Measurements from ENCODE around the gene FKBP1B. TPM values are rescaled to one million over a fixed set of nuclear protein-coding genes. Genes with fewer than 3 reads are reported as not detected.

The FKBP1B gene
- total RNA-seq, 1 experiment from 2014 or later = 58.6 TPM

DNA sequence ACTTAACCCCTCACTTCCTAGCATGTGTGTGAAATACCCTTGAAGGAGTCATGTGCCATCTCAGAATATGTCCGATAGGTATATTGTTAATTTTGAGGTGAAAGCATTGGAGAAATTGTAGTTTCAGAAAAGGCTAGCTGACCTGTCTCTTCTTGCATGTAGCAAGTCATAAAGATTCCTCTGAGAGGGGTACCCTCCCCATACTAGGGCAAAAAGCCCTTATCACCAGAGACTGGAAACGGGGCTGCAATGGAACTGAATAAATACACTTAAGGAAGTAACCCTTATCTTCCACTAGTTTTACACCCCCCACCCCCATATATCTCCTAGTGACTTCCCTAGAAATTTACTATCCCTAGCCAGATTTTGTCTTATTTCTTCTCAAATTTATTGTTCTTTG, 28.3 kb downstream of the FKBP1B start:
- no peak for TF ChIP-seq JUN (CRISPR knock-in tag; IDR thresholded peaks at IDR 0.05)
- TF ChIP-seq TCF7 (CRISPR knock-in tag; IDR thresholded peaks at IDR 0.05; ENCODE audit: low read depth) = no peak
- TF ChIP-seq, protein P1, sequence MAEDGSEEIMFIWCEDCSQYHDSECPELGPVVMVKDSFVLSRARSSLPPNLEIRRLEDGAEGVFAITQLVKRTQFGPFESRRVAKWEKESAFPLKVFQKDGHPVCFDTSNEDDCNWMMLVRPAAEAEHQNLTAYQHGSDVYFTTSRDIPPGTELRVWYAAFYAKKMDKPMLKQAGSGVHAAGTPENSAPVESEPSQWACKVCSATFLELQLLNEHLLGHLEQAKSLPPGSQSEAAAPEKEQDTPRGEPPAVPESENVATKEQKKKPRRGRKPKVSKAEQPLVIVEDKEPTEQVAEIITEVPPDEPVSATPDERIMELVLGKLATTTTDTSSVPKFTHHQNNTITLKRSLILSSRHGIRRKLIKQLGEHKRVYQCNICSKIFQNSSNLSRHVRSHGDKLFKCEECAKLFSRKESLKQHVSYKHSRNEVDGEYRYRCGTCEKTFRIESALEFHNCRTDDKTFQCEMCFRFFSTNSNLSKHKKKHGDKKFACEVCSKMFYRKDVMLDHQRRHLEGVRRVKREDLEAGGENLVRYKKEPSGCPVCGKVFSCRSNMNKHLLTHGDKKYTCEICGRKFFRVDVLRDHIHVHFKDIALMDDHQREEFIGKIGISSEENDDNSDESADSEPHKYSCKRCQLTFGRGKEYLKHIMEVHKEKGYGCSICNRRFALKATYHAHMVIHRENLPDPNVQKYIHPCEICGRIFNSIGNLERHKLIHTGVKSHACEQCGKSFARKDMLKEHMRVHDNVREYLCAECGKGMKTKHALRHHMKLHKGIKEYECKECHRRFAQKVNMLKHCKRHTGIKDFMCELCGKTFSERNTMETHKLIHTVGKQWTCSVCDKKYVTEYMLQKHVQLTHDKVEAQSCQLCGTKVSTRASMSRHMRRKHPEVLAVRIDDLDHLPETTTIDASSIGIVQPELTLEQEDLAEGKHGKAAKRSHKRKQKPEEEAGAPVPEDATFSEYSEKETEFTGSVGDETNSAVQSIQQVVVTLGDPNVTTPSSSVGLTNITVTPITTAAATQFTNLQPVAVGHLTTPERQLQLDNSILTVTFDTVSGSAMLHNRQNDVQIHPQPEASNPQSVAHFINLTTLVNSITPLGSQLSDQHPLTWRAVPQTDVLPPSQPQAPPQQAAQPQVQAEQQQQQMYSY (CRISPR knock-in tag; IDR thresholded peaks at IDR 0.05) = no peak
- TF ChIP-seq, protein P2, sequence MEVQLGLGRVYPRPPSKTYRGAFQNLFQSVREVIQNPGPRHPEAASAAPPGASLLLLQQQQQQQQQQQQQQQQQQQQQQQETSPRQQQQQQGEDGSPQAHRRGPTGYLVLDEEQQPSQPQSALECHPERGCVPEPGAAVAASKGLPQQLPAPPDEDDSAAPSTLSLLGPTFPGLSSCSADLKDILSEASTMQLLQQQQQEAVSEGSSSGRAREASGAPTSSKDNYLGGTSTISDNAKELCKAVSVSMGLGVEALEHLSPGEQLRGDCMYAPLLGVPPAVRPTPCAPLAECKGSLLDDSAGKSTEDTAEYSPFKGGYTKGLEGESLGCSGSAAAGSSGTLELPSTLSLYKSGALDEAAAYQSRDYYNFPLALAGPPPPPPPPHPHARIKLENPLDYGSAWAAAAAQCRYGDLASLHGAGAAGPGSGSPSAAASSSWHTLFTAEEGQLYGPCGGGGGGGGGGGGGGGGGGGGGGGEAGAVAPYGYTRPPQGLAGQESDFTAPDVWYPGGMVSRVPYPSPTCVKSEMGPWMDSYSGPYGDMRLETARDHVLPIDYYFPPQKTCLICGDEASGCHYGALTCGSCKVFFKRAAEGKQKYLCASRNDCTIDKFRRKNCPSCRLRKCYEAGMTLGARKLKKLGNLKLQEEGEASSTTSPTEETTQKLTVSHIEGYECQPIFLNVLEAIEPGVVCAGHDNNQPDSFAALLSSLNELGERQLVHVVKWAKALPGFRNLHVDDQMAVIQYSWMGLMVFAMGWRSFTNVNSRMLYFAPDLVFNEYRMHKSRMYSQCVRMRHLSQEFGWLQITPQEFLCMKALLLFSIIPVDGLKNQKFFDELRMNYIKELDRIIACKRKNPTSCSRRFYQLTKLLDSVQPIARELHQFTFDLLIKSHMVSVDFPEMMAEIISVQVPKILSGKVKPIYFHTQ (CRISPR knock-in tag; IDR thresholded peaks at IDR 0.05) = no peak
- TF ChIP-seq, protein P3, sequence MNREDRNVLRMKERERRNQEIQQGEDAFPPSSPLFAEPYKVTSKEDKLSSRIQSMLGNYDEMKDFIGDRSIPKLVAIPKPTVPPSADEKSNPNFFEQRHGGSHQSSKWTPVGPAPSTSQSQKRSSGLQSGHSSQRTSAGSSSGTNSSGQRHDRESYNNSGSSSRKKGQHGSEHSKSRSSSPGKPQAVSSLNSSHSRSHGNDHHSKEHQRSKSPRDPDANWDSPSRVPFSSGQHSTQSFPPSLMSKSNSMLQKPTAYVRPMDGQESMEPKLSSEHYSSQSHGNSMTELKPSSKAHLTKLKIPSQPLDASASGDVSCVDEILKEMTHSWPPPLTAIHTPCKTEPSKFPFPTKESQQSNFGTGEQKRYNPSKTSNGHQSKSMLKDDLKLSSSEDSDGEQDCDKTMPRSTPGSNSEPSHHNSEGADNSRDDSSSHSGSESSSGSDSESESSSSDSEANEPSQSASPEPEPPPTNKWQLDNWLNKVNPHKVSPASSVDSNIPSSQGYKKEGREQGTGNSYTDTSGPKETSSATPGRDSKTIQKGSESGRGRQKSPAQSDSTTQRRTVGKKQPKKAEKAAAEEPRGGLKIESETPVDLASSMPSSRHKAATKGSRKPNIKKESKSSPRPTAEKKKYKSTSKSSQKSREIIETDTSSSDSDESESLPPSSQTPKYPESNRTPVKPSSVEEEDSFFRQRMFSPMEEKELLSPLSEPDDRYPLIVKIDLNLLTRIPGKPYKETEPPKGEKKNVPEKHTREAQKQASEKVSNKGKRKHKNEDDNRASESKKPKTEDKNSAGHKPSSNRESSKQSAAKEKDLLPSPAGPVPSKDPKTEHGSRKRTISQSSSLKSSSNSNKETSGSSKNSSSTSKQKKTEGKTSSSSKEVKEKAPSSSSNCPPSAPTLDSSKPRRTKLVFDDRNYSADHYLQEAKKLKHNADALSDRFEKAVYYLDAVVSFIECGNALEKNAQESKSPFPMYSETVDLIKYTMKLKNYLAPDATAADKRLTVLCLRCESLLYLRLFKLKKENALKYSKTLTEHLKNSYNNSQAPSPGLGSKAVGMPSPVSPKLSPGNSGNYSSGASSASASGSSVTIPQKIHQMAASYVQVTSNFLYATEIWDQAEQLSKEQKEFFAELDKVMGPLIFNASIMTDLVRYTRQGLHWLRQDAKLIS (CRISPR knock-in tag; IDR thresholded peaks at IDR 0.05; ENCODE audit: borderline replicate concordance) = no peak
- TF ChIP-seq, protein P4, sequence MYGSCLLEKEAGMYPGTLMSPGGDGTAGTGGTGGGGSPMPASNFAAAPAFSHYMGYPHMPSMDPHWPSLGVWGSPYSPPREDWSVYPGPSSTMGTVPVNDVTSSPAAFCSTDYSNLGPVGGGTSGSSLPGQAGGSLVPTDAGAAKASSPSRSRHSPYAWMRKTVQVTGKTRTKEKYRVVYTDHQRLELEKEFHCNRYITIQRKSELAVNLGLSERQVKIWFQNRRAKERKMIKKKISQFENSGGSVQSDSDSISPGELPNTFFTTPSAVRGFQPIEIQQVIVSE (CRISPR knock-in tag; IDR thresholded peaks at IDR 0.05; ENCODE audit: borderline replicate concordance) = no peak
- no peak for TF ChIP-seq NR2C2 (CRISPR knock-in tag; IDR thresholded peaks at IDR 0.05)
- TF ChIP-seq, protein P5, sequence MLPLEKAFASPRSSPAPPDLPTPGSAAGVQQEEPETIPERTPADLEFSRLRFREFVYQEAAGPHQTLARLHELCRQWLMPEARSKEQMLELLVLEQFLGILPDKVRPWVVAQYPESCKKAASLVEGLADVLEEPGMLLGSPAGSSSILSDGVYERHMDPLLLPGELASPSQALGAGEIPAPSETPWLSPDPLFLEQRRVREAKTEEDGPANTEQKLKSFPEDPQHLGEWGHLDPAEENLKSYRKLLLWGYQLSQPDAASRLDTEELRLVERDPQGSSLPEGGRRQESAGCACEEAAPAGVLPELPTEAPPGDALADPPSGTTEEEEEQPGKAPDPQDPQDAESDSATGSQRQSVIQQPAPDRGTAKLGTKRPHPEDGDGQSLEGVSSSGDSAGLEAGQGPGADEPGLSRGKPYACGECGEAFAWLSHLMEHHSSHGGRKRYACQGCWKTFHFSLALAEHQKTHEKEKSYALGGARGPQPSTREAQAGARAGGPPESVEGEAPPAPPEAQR (CRISPR knock-in tag; IDR thresholded peaks at IDR 0.05) = no peak
- Mint-ChIP-seq H3K9me3 (no peaks in the 10 kb centered on the region), H3K27me3 (ENCODE audit: low read depth) (no peaks in the 10 kb centered on the region), H3K36me3 (peaks cover 46% of the 10 kb centered on the region), H3K27ac (peak overlapping the region; percentile 87), H3K4me1 (peaks cover 22% of the 10 kb centered on the region), H3K4me3 (peak overlapping the region; percentile 84)
- no peak for DNase-seq (ENCODE audit: low spot score)
- CTCF ChIA-PET = no interaction called here
- ATAC-seq = no peak
- POLR2A ChIA-PET = interaction anchor here (1.1 to 1.5 kb wide), 2 partner anchors 27 to 44 kb away, joined by 3 to 10 read pairs; no protein-coding TSS in a partner anchor

DNA sequence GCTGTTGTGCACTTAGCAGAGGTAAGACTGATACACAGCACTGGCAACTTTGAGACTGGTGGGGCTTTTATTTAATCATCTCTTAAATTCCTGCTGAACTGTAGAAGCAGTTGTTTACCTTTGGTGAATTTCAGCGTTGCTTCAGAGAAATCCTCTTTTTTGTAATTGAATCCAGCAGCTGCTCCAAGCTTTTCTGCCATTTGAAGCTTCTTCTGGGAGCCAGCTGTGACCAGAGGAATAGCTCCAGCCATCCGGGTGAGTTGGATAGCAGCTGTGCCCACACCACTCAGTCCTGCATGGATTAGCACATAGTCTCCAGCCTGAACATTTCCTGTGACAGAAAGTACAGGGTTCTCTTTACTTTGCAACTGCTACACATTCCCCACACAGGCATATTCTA, 31.2 kb downstream of the FKBP1B start:
- Mint-ChIP-seq H3K27ac (no peak overlapping the region), H3K27me3 (ENCODE audit: low read depth) (no peaks in the 10 kb centered on the region), H3K36me3 (peaks cover 38% of the 10 kb centered on the region), H3K4me1 (peaks cover 29% of the 10 kb centered on the region), H3K4me3 (no peak overlapping the region), H3K9me3 (no peaks in the 10 kb centered on the region)
- ATAC-seq = no peak
- ChIA-PET POLR2A (no interaction called here), CTCF (interaction anchor here (1.7 kb wide), 1 partner anchor 154 kb away, joined by 4 read pairs; the partner anchor contains the start of gene ATAD2B)
- DNase-seq (ENCODE audit: low spot score) = no peak
- TF ChIP-seq, protein P6, sequence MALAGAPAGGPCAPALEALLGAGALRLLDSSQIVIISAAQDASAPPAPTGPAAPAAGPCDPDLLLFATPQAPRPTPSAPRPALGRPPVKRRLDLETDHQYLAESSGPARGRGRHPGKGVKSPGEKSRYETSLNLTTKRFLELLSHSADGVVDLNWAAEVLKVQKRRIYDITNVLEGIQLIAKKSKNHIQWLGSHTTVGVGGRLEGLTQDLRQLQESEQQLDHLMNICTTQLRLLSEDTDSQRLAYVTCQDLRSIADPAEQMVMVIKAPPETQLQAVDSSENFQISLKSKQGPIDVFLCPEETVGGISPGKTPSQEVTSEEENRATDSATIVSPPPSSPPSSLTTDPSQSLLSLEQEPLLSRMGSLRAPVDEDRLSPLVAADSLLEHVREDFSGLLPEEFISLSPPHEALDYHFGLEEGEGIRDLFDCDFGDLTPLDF (CRISPR knock-in tag; IDR thresholded peaks at IDR 0.05) = no peak
- TF ChIP-seq ZNF671 (CRISPR knock-in tag; IDR thresholded peaks at IDR 0.05) (no peak), MYBL2 (CRISPR knock-in tag; IDR thresholded peaks at IDR 0.05) (no peak), JAZF1 (CRISPR knock-in tag; IDR thresholded peaks at IDR 0.05) (no peak)
- TF ChIP-seq, protein P3 (CRISPR knock-in tag; IDR thresholded peaks at IDR 0.05; ENCODE audit: borderline replicate concordance) = no peak
- TF ChIP-seq, protein P7, sequence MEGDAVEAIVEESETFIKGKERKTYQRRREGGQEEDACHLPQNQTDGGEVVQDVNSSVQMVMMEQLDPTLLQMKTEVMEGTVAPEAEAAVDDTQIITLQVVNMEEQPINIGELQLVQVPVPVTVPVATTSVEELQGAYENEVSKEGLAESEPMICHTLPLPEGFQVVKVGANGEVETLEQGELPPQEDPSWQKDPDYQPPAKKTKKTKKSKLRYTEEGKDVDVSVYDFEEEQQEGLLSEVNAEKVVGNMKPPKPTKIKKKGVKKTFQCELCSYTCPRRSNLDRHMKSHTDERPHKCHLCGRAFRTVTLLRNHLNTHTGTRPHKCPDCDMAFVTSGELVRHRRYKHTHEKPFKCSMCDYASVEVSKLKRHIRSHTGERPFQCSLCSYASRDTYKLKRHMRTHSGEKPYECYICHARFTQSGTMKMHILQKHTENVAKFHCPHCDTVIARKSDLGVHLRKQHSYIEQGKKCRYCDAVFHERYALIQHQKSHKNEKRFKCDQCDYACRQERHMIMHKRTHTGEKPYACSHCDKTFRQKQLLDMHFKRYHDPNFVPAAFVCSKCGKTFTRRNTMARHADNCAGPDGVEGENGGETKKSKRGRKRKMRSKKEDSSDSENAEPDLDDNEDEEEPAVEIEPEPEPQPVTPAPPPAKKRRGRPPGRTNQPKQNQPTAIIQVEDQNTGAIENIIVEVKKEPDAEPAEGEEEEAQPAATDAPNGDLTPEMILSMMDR (IDR thresholded peaks at IDR 0.05) = no peak
- TF ChIP-seq, protein P8, sequence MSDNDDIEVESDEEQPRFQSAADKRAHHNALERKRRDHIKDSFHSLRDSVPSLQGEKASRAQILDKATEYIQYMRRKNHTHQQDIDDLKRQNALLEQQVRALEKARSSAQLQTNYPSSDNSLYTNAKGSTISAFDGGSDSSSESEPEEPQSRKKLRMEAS (CRISPR knock-in tag; IDR thresholded peaks at IDR 0.05) = no peak
